Chondrocyte (in vitro differentiated cells): ENCODE measurements around the gene PEPD. TPM values are rescaled to one million over a fixed set of nuclear protein-coding genes. Genes with fewer than 3 reads are reported as not detected.

Experiments used
- DNase-seq: peaks from one replicate; pipeline ENCODE4 v3.0.0; 2021; ENCODE audit warnings: mixed read lengths, low spot score
- H3K27ac Mint-ChIP-seq: one replicate; pipeline ENCODE4 v1.8.0; 2021; ENCODE audit warnings: mild to moderate bottlenecking, moderate library complexity, mixed read lengths; ENCODE audit not compliant: unreplicated experiment
- H3K27me3 Mint-ChIP-seq: 2 replicates; pipeline ENCODE4 v1.8.0; 2021; ENCODE audit warnings: low read depth, mixed read lengths
- H3K36me3 Mint-ChIP-seq: 2 replicates; pipeline ENCODE4 v1.8.0; 2021; ENCODE audit warnings: low read depth, mixed read lengths
- H3K4me1 Mint-ChIP-seq: 2 replicates; pipeline ENCODE4 v1.8.0; 2021; ENCODE audit warnings: low read depth, mild to moderate bottlenecking, mixed read lengths
- H3K4me3 Mint-ChIP-seq: one replicate; pipeline ENCODE4 v1.8.0; 2021; ENCODE audit warnings: mild to moderate bottlenecking, moderate library complexity, mixed read lengths; ENCODE audit not compliant: unreplicated experiment
- H3K9me3 Mint-ChIP-seq: 2 replicates; pipeline ENCODE4 v1.8.0; 2021; ENCODE audit warnings: low read depth, mixed read lengths
- CTCF ChIP-seq: fragments of 200-600 bp; sonication (generic); IDR thresholded peaks from 2 replicates; pipeline ENCODE4 v1.5.0; 2021; ENCODE audit warnings: antibody characterized with exemption, mild to moderate bottlenecking, moderate library complexity
- total RNA-seq: library from RNA; stranded (reverse); gene quantifications from 3 replicates; pipeline ENCODE4 v1.2.1, GENCODE V29; 2021

The PEPD gene
- total RNA-seq, 1 donor from 2014 or later, result 55.6 TPM

GRCh38 chr19:33440241-33440640 lies 81.3 kb downstream of the PEPD start:
- Mint-ChIP-seq H3K36me3 (no peaks in the 10 kb centered on the region), H3K9me3 (no peaks in the 10 kb centered on the region), H3K27ac (no peak overlapping the region), H3K4me1 (no peaks in the 10 kb centered on the region), H3K27me3 (no peaks in the 10 kb centered on the region), H3K4me3 (no peak overlapping the region)
- peak; percentile 63 for DNase-seq
- TF ChIP-seq CTCF, result no peak

GRCh38 chr19:33438987-33439781 lies 82.4 kb downstream of the PEPD start:
- peak; percentile 75 for DNase-seq

GRCh38 chr19:33437821-33438671 lies 83.5 kb downstream of the PEPD start:
- no peak overlapping the region for H3K4me3 Mint-ChIP-seq
- no peaks in the 10 kb centered on the region for H3K27me3 Mint-ChIP-seq
- TF ChIP-seq CTCF, result peak; percentile 26
- H3K4me1 Mint-ChIP-seq, result peaks cover 5% of the 10 kb centered on the region
- no peak overlapping the region for H3K27ac Mint-ChIP-seq
- peak; percentile 68 for DNase-seq
- no peaks in the 10 kb centered on the region for H3K36me3 Mint-ChIP-seq
- no peaks in the 10 kb centered on the region for H3K9me3 Mint-ChIP-seq

More at GRCh38 chr19:33438987-33439781, 82.4 kb downstream of the PEPD start:
- Mint-ChIP-seq H3K27ac (no peak overlapping the region), H3K4me3 (no peak overlapping the region), H3K27me3 (no peaks in the 10 kb centered on the region), H3K36me3 (no peaks in the 10 kb centered on the region), H3K4me1 (peaks cover 5% of the 10 kb centered on the region), H3K9me3 (no peaks in the 10 kb centered on the region)
- no peak for TF ChIP-seq CTCF

- Mint-ChIP-seq H3K4me3 (no peak overlapping the region), H3K9me3 (no peaks in the 10 kb centered on the region), H3K4me1 (peaks cover 5% of the 10 kb centered on the region), H3K36me3 (no peaks in the 10 kb centered on the region), H3K27ac (no peak overlapping the region), H3K27me3 (no peaks in the 10 kb centered on the region)
- DNase-seq, result peak; percentile 42
- no peak for TF ChIP-seq CTCF
Measured at GRCh38 chr19:33437393-33437820, 84.2 kb downstream of the PEPD start.
